ENCODE data around the gene C4BPB. TPM values are rescaled to one million over a fixed set of nuclear protein-coding genes. Genes with fewer than 3 reads are reported as not detected.
"Not testable (repeated sequence)": the region's sequence is repeated elsewhere in the genome, so short reads cannot be mapped to it uniquely, and the experiment has no call there.

The C4BPB gene
- 0.32 TPM in 1 of 2 replicates, not detected in the other for total RNA-seq

GRCh38 chr1:207088701-207089626, at the start of gene C4BPB:
TSS of gene C4BPB (plus strand) at chr1:207088860. CDS start at chr1:207089532, 672 bp downstream.
- peak; percentile 61 for DNase-seq (ENCODE audit: low read depth)
- TF ChIP-seq, protein P1, sequence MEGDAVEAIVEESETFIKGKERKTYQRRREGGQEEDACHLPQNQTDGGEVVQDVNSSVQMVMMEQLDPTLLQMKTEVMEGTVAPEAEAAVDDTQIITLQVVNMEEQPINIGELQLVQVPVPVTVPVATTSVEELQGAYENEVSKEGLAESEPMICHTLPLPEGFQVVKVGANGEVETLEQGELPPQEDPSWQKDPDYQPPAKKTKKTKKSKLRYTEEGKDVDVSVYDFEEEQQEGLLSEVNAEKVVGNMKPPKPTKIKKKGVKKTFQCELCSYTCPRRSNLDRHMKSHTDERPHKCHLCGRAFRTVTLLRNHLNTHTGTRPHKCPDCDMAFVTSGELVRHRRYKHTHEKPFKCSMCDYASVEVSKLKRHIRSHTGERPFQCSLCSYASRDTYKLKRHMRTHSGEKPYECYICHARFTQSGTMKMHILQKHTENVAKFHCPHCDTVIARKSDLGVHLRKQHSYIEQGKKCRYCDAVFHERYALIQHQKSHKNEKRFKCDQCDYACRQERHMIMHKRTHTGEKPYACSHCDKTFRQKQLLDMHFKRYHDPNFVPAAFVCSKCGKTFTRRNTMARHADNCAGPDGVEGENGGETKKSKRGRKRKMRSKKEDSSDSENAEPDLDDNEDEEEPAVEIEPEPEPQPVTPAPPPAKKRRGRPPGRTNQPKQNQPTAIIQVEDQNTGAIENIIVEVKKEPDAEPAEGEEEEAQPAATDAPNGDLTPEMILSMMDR (IDR thresholded peaks at IDR 0.05; ENCODE audit: insufficient read depth, low read depth, low read length) = no peak
- H3K4me3 ChIP-seq (ENCODE audit: low read depth, low read length) = peak within 1 kb of the TSS; percentile 41

DNA sequence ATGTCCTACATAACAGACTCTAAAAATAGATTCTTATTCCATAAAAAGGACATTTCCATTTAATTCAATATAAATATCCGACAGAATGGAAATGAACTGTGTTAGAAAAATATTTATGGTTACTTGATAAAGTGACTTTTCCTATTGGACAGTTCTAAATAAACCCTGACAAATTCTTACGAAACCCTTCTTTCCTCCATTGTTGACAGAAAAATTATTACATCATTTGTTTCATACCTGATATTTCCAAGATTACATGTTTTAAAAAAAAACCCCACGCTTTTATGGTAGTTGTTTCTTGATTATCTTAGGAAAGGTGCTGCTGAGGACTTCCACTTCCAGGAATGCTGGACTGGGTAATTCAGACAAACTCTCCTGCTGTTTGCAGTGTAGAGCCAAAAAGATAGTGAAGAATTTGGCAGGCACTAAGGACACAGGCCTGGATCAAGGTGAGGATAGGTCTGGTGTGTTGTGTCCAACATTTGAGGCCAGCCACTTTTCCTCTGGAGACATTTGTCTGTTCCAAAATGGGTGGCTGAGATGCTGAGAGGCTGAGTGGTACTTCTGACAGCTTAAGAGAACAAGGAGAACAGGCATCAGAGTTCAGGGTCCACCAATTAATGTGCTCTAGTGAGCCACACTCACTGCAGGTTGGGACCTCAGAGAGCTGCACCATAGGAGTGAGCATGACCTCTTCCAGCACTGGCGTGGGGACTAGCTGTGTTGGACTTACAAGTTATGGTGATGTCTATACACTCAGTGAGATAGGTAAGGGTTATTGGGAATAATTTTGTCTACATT, 49.1 kb upstream of the C4BPB start:
- no peak for DNase-seq (ENCODE audit: low read depth)
- H3K4me3 ChIP-seq (ENCODE audit: low read depth, low read length) = no peak overlapping the region
- TF ChIP-seq, protein P1 (IDR thresholded peaks at IDR 0.05; ENCODE audit: insufficient read depth, low read depth, low read length) = no peak

- DNase-seq (ENCODE audit: low read depth) = no peak
- no peak overlapping the region for H3K4me3 ChIP-seq (ENCODE audit: low read depth, low read length)
- TF ChIP-seq, protein P1 (IDR thresholded peaks at IDR 0.05; ENCODE audit: insufficient read depth, low read depth, low read length) = no peak
Measured at GRCh38 chr1:207040181-207040533, 48.5 kb upstream of the C4BPB start.

GRCh38 chr1:207041397-207041796, 47.3 kb upstream of the C4BPB start:
- not testable (repeated sequence) for H3K4me3 ChIP-seq (ENCODE audit: low read depth, low read length); DNase-seq (ENCODE audit: low read depth)

DNA sequence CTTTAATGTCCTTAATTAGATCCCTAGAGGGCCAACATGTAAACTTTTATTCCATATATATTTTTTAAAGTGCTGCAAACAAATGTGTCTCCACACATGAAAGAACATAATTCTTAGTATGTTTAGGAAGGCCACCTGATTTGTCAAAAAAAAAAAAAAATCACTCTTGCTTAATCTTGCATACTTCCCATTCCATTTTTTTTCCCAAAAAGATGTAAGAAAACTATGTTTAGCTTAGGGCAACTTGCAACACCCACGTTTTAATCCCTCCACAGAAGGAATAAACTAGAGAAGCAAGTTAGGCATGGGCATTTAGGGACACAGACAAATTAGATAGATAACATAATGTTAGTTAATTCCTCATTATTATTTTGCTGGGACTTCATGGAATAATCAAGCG, 43.2 kb upstream of the C4BPB start:
- no peak overlapping the region for H3K4me3 ChIP-seq (ENCODE audit: low read depth, low read length)
- TF ChIP-seq, protein P1 (IDR thresholded peaks at IDR 0.05; ENCODE audit: insufficient read depth, low read depth, low read length) = no peak
- peak; percentile 29 for DNase-seq (ENCODE audit: low read depth)

GRCh38 chr1:207047505-207047904, 41.2 kb upstream of the C4BPB start:
- TF ChIP-seq, protein P1 (IDR thresholded peaks at IDR 0.05; ENCODE audit: insufficient read depth, low read depth, low read length) = no peak
- no peak overlapping the region for H3K4me3 ChIP-seq (ENCODE audit: low read depth, low read length)
- DNase-seq (ENCODE audit: low read depth) = no peak

GRCh38 chr1:207048041-207048440, 40.6 kb upstream of the C4BPB start:
- DNase-seq (ENCODE audit: low read depth) = peak; percentile 32

More at GRCh38 chr1:207048041-207048440, 40.6 kb upstream of the C4BPB start:
- TF ChIP-seq, protein P1 (IDR thresholded peaks at IDR 0.05; ENCODE audit: insufficient read depth, low read depth, low read length) = no peak
- H3K4me3 ChIP-seq (ENCODE audit: low read depth, low read length) = no peak overlapping the region
